GM06990 (cell line): ENCODE measurements around the gene PLPP4.

Experiments used
- DNase-seq: peaks from one replicate; pipeline ENCODE4 v3.0.0-alpha.2; 2011; ENCODE audit not compliant: insufficient read length; ENCODE audit errors: extremely low read depth
- H3K27me3 ChIP-seq: replicated peaks from 2 replicates; pipeline ENCODE4 v1.6.0; 2011; ENCODE audit warnings: low read length; ENCODE audit not compliant: control insufficient read depth, insufficient read depth
- H3K36me3 ChIP-seq: 2 replicates; pipeline ENCODE4 v1.5.1; 2011; ENCODE audit warnings: low read length; ENCODE audit not compliant: control insufficient read depth, insufficient read depth
- H3K4me3 ChIP-seq: replicated peaks from 2 replicates; pipeline ENCODE4 v1.5.1; 2011; ENCODE audit warnings: low read depth, mild to moderate bottlenecking, control low read depth, low read length
- TF ChIP-seq, protein P1 (sequence below): IDR thresholded peaks from 2 replicates; pipeline ENCODE4 v1.5.1; 2011; ENCODE audit warnings: low read length, control low read depth, mild to moderate bottlenecking, inconsistent platforms; ENCODE audit not compliant: insufficient read depth, poor library complexity, severe bottlenecking

The PLPP4 gene

DNA sequence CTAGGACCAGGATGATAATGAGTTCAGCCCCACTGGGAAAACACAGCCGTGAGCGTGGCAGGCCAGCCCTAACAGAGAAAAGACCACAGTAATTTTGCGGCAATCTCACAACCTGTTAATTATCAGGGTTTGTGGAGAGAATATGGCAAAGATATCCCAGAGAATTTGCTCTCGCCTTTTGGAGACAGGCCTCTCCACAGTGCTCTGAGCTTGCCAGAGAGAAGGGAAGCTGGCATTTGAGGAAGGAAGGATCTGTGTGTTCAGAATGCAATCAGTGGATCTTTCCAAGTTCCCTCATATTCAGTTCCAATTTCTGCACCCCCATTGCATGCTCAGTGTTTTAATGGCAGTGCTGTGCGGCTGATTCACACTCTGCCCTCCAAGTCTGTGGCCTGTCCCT is 60.2 kb downstream of the PLPP4 start:
- TF ChIP-seq, protein P1, sequence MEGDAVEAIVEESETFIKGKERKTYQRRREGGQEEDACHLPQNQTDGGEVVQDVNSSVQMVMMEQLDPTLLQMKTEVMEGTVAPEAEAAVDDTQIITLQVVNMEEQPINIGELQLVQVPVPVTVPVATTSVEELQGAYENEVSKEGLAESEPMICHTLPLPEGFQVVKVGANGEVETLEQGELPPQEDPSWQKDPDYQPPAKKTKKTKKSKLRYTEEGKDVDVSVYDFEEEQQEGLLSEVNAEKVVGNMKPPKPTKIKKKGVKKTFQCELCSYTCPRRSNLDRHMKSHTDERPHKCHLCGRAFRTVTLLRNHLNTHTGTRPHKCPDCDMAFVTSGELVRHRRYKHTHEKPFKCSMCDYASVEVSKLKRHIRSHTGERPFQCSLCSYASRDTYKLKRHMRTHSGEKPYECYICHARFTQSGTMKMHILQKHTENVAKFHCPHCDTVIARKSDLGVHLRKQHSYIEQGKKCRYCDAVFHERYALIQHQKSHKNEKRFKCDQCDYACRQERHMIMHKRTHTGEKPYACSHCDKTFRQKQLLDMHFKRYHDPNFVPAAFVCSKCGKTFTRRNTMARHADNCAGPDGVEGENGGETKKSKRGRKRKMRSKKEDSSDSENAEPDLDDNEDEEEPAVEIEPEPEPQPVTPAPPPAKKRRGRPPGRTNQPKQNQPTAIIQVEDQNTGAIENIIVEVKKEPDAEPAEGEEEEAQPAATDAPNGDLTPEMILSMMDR: no peak
- H3K4me3 ChIP-seq: no peak overlapping the region

DNA sequence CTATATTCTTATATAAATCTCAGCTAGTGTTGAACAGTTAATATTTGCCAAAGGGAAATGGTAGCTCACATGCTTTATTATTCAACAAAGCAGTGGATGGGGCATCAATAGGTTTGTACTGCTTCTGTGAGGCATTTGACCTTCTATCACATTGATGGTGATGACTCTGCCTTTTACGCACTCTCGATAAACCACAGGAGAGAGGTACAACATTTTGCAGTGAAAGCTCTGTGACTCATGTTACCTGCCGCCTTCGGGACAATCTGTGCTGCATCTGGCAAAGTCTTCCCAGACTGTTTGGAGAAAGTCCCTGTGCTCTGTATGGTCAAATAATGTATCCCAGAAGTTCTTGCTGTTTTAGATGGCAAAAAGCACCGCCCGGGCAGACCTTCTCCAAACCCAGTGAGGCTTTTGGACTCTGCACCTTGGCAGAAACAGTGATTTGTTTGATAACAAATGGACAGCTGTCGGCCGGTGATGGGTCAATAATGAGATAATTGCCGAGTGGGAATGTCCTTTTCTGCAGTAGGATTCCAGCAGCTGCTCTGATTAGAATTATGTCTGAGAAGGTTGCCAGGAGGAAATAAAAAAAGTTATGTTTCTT is 61.0 kb downstream of the PLPP4 start:
- Histone ChIP-seq H3K36me3 (no peaks in the 10 kb centered on the region), H3K27me3 (no peaks in the 10 kb centered on the region), H3K4me3 (no peak overlapping the region)
- TF ChIP-seq, protein P1: no peak
- DNase-seq: no peak

More for the DNA sequence above, 60.2 kb downstream of the PLPP4 start:
- DNase-seq: no peak
- Histone ChIP-seq H3K27me3 (no peaks in the 10 kb centered on the region), H3K36me3 (no peaks in the 10 kb centered on the region)

DNA sequence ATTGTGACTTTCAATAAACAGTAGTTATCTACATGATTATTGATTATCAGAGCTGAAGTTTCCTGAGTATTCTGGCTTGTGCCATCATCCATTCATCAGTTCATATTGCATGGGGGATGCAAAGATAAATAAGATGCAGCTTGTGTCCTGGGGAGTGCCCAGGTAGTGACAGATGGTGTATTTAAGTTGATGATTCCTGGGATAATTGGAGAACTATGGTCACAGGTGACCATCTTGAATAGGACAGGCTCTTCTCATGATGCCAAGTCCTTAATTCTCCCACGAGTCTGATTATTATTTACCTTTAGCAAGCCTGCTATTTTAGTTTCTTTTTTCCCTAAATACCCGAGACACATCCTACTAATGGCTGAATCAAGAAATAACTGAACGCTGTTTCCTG is 64.9 kb downstream of the PLPP4 start:
- no peak overlapping the region for H3K4me3 ChIP-seq

DNA sequence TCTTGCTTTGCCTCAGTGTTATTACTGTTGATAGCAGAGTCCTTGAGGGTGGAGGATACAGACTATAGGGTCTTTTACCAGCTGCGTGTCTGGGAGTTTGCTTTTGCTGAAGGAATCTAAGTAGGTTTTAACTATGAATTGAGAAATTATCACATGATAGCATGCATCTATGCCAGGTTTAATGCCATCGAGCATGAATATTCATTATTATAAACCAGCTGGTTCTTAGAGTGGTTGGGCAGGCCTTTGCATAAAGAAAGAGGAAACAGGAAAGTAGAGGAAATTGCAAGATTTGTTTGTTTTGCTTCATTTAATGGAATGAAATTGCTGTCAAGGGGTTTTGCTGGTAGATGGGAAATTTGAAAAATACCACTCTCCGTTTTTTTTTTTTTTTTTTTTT is 70.7 kb downstream of the PLPP4 start:
- H3K4me3 ChIP-seq: no peak overlapping the region
- DNase-seq: no peak
- no peaks in the 10 kb centered on the region for H3K36me3 ChIP-seq
- H3K27me3 ChIP-seq: no peaks in the 10 kb centered on the region
- TF ChIP-seq, protein P1: no peak

More for the DNA sequence above, 64.9 kb downstream of the PLPP4 start:
- DNase-seq: no peak
- no peaks in the 10 kb centered on the region for H3K36me3 ChIP-seq
- H3K27me3 ChIP-seq: no peaks in the 10 kb centered on the region
- TF ChIP-seq, protein P1: no peak

DNA sequence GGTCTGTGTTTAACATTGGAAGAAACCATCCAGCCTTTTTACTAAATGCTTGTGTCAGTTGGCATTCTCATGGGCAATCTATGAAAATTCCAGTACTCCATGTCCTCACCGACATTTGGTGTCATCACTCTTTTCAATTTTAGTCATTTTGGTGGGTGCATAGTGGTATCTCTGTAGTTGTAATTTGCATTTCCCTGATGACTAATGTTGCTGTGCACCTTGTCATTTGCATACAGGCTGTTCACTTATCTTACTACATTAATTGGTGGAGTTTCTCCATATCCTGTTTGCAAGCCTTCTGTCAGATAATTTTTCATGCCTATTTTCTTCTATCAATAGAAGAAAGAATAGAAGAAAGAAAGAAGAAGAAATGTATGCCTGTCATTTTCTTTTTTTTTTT is 73.7 kb downstream of the PLPP4 start:
- Histone ChIP-seq H3K4me3 (no peak overlapping the region), H3K27me3 (no peaks in the 10 kb centered on the region), H3K36me3 (no peaks in the 10 kb centered on the region)
- TF ChIP-seq, protein P1: no peak
- DNase-seq: no peak

DNA sequence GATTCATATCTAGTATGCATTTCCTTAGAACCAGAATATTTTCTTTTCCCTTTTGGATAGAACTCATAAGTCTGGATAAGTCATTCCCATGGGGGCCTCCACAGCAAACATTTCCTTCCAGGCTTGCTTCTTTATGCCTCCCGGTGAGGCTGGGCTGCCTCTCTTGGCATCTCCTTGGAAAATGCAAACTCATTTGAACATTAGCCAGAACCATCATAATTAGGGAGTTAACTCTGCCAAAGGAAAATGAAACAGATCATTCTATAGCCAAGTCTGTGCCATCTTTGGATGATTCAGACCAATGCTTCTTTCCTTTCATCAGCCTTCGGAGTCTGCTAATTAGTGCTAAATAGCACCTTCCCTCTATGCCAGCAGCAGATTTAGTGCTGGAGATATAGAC is 81.1 kb downstream of the PLPP4 start:
- Histone ChIP-seq H3K4me3 (no peak overlapping the region), H3K27me3 (no peaks in the 10 kb centered on the region; the same call in 1 of the 2 replicates), H3K36me3 (no peaks in the 10 kb centered on the region)
- TF ChIP-seq, protein P1: no peak
- no peak for DNase-seq
